HL-60 (cell line): Measurements from ENCODE around the gene KCTD16.

ENCODE experiments used
- CTCF ChIP-seq: IDR thresholded peaks from one replicate; pipeline ENCODE4 v1.5.1; 2011; ENCODE audit warnings: low read length, control low read depth, inconsistent platforms; ENCODE audit not compliant: insufficient read depth
- GABPA ChIP-seq: IDR thresholded peaks from 2 replicates; pipeline ENCODE4 v1.6.1; 2012; ENCODE audit warnings: low read depth
- POLR2AphosphoS5 ChIP-seq: IDR thresholded peaks from 2 replicates; pipeline ENCODE4 v1.6.1; 2012; ENCODE audit warnings: low read depth
- REST ChIP-seq: IDR thresholded peaks from 2 replicates; pipeline ENCODE4 v1.6.1; 2012; ENCODE audit warnings: low read depth; ENCODE audit not compliant: insufficient replicate concordance
- SPI1 ChIP-seq: IDR thresholded peaks from 2 replicates; pipeline ENCODE4 v1.6.1; 2012; ENCODE audit warnings: low read depth, mild to moderate bottlenecking, borderline replicate concordance

GRCh38 chr5:144405991-144406390 lies 235.3 kb downstream of the KCTD16 start:
- no peak for TF ChIP-seq CTCF
- TF ChIP-seq SPI1, result no peak
- no peak for TF ChIP-seq GABPA
- TF ChIP-seq POLR2AphosphoS5, result no peak
- TF ChIP-seq REST, result no peak
